ENCODE data around the gene ZGPAT. TPM values are rescaled to one million over a fixed set of nuclear protein-coding genes. Genes with fewer than 3 reads are reported as not detected.

ZGPAT gene
- total and polyA plus RNA-seq, 2 donors (not counting 1 experiment from before 2014, with no cell fraction given), result 46.1 to 62.1 TPM

- no peaks in the 10 kb centered on the region for H3K4me1 Mint-ChIP-seq
- no peaks in the 10 kb centered on the region for H3K79me2 ChIP-seq (ENCODE audit: control insufficient read depth, insufficient read depth, low read length)
- H3K27me3 Mint-ChIP-seq, result no peaks in the 10 kb centered on the region
- no peaks in the 10 kb centered on the region for H3K4me1 ChIP-seq (ENCODE audit: control insufficient read depth in 2 of 2, insufficient read depth in 2 of 2, low read length in 2 of 2)
- no peaks in the 10 kb centered on the region for H4K20me1 ChIP-seq (ENCODE audit: control insufficient read depth, insufficient read depth, low read length, poor library complexity, severe bottlenecking)
- no peak for DNase-seq
- 96% methylated on average over 4 of the region's 9 CpGs for WGBS (ENCODE audit: insufficient coverage)
- no peak overlapping the region for H3K27ac ChIP-seq (ENCODE audit: low read length in 2 of 2)
- H3K36me3 ChIP-seq (replicated peaks in 1 of 2; ENCODE audit: control extremely low read depth in 1 of 2, control insufficient read depth in 1 of 2, extremely low read depth in 1 of 2, insufficient read depth in 2 of 2, low read length in 1 of 2), result no peaks in the 10 kb centered on the region
- H3K4me2 ChIP-seq (replicated peaks; ENCODE audit: low read depth, low read length, poor library complexity, severe bottlenecking), result no peak overlapping the region
- H3K27ac Mint-ChIP-seq, result no peak overlapping the region
- H3K9me3 Mint-ChIP-seq (ENCODE audit: insufficient read depth), result no peaks in the 10 kb centered on the region
- H3K9ac ChIP-seq (ENCODE audit: low read length), result no peak overlapping the region
- no peaks in the 10 kb centered on the region for H3K27me3 ChIP-seq (replicated peaks in 1 of 4; ENCODE audit: control extremely low read depth in 1 of 4, control insufficient read depth in 3 of 4, insufficient read depth in 4 of 4, low read length in 3 of 4)
- intact Hi-C loops (cut with micrococcal nuclease), result no loop called here
- H3K9me3 ChIP-seq (ENCODE audit: control extremely low read depth in 1 of 3, control insufficient read depth in 2 of 3, insufficient read depth in 1 of 3, low read length in 2 of 3), result no peaks in the 10 kb centered on the region
- H2AFZ ChIP-seq (ENCODE audit: insufficient read depth, low read depth, low read length, poor library complexity, severe bottlenecking), result no peak overlapping the region
- ATAC-seq (ENCODE audit: low read depth), result no peak
- TF ChIP-seq EZH2 (IDR thresholded peaks at IDR 0.05; ENCODE audit: borderline replicate concordance, insufficient read depth, low read depth, low read length, poor library complexity, severe bottlenecking), result no peak
- TF ChIP-seq, protein P1, sequence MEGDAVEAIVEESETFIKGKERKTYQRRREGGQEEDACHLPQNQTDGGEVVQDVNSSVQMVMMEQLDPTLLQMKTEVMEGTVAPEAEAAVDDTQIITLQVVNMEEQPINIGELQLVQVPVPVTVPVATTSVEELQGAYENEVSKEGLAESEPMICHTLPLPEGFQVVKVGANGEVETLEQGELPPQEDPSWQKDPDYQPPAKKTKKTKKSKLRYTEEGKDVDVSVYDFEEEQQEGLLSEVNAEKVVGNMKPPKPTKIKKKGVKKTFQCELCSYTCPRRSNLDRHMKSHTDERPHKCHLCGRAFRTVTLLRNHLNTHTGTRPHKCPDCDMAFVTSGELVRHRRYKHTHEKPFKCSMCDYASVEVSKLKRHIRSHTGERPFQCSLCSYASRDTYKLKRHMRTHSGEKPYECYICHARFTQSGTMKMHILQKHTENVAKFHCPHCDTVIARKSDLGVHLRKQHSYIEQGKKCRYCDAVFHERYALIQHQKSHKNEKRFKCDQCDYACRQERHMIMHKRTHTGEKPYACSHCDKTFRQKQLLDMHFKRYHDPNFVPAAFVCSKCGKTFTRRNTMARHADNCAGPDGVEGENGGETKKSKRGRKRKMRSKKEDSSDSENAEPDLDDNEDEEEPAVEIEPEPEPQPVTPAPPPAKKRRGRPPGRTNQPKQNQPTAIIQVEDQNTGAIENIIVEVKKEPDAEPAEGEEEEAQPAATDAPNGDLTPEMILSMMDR (IDR thresholded peaks at IDR 0.05), result no peak
- no peak overlapping the region for H3K4me3 ChIP-seq (ENCODE audit: control extremely low read depth in 1 of 5, extremely low read depth in 1 of 5, insufficient read depth in 1 of 5, low read depth in 2 of 5, low read length in 4 of 5)
- ChIA-PET CTCF (no interaction called here), POLR2A (no interaction called here)
- H3K4me3 Mint-ChIP-seq, result no peak overlapping the region
Measured at GRCh38 chr20:63778857-63779256, 71.0 kb downstream of the ZGPAT start.

DNA sequence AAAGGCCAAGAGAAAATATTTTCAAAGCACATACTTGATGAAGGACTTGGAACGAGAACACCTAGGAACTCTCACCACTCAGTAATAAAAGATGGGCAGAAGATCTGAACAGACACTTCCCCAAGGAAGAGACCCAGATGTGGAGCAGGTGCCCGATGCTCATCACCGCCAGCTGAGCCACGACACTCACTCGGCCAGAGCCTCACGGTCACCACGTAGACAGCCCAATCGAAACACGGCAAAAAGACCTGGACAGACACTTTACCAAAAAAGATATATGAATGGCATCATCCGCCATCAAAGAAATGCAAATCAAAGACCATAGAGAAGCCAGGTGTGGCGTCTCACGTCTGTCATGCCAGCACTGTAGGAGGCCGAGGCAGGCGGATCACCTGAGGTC is 73.3 kb downstream of the ZGPAT start:
- 88% methylated on average over 13 of the region's 14 CpGs for WGBS (ENCODE audit: insufficient coverage)
- no peak overlapping the region for H3K4me3 Mint-ChIP-seq
- intact Hi-C loops (cut with micrococcal nuclease), result no loop called here

More for the DNA sequence above, 73.3 kb downstream of the ZGPAT start:
- ChIA-PET POLR2A (no interaction called here), CTCF (interaction anchor here (0.7 kb wide), 1 partner anchor 88 kb away, joined by 3 read pairs; no protein-coding TSS in a partner anchor)
- TF ChIP-seq, protein P1 (IDR thresholded peaks at IDR 0.05), result no peak
- TF ChIP-seq EZH2 (IDR thresholded peaks at IDR 0.05; ENCODE audit: borderline replicate concordance, insufficient read depth, low read depth, low read length, poor library complexity, severe bottlenecking), result no peak
- H3K9me3 Mint-ChIP-seq (ENCODE audit: insufficient read depth), result no peaks in the 10 kb centered on the region
- no peak overlapping the region for H3K27ac Mint-ChIP-seq
- H2AFZ ChIP-seq (ENCODE audit: insufficient read depth, low read depth, low read length, poor library complexity, severe bottlenecking), result no peak overlapping the region
- no peaks in the 10 kb centered on the region for H3K27me3 Mint-ChIP-seq
- H3K9ac ChIP-seq (ENCODE audit: low read length), result no peak overlapping the region
- H3K27me3 ChIP-seq (replicated peaks in 1 of 4; ENCODE audit: control extremely low read depth in 1 of 4, control insufficient read depth in 3 of 4, insufficient read depth in 4 of 4, low read length in 3 of 4), result no peaks in the 10 kb centered on the region
- H3K4me2 ChIP-seq (replicated peaks; ENCODE audit: low read depth, low read length, poor library complexity, severe bottlenecking), result no peak overlapping the region
- no peak overlapping the region for H3K4me3 ChIP-seq (ENCODE audit: control extremely low read depth in 1 of 5, extremely low read depth in 1 of 5, insufficient read depth in 1 of 5, low read depth in 2 of 5, low read length in 4 of 5)
- H3K9me3 ChIP-seq (ENCODE audit: control extremely low read depth in 1 of 3, control insufficient read depth in 2 of 3, insufficient read depth in 1 of 3, low read length in 2 of 3), result no peaks in the 10 kb centered on the region
- H4K20me1 ChIP-seq (ENCODE audit: control insufficient read depth, insufficient read depth, low read length, poor library complexity, severe bottlenecking), result no peaks in the 10 kb centered on the region
- ATAC-seq (ENCODE audit: low read depth) (no peak), DNase-seq (no peak)
- H3K4me1 Mint-ChIP-seq, result peaks cover 2% of the 10 kb centered on the region
- no peak overlapping the region for H3K27ac ChIP-seq (ENCODE audit: low read length in 2 of 2)
- no peaks in the 10 kb centered on the region for H3K79me2 ChIP-seq (ENCODE audit: control insufficient read depth, insufficient read depth, low read length)
- no peaks in the 10 kb centered on the region for H3K36me3 ChIP-seq (replicated peaks in 1 of 2; ENCODE audit: control extremely low read depth in 1 of 2, control insufficient read depth in 1 of 2, extremely low read depth in 1 of 2, insufficient read depth in 2 of 2, low read length in 1 of 2)
- no peaks in the 10 kb centered on the region for H3K4me1 ChIP-seq (ENCODE audit: control insufficient read depth in 2 of 2, insufficient read depth in 2 of 2, low read length in 2 of 2)
